Aorta (tissue), 5 donors: ENCODE data around the gene JHY. TPM values are rescaled to one million over a fixed set of nuclear protein-coding genes. Genes with fewer than 3 reads are reported as not detected.
"Not testable (repeated sequence)": the region's sequence is repeated elsewhere in the genome, so short reads cannot be mapped to it uniquely, and the experiment has no call there.

Experiments used
- ATAC-seq: fragments of 200-7000 bp; cut with Tn5 transposase; one replicate; pipeline ENCODE4 v1.9.1; 2022; ENCODE audit warnings: moderate library complexity; ENCODE audit not compliant: low FRiP score
- DNase-seq, 2 donors: peaks; one replicate each; pipeline ENCODE4 v3.0.0-alpha.2; 2020
- H3K27ac ChIP-seq, 2 donors: one replicate each; pipeline ENCODE4 v1.5.1; 2013; ENCODE audit warnings: low read length in 2 of 2, mild to moderate bottlenecking in 2 of 2, moderate library complexity in 2 of 2, control low read depth in 1 of 2, inconsistent platforms in 1 of 2, low read depth in 1 of 2
- H3K27me3 ChIP-seq, 2 donors: one replicate each; pipeline ENCODE4 v1.6.1; 2013; ENCODE audit warnings: control low read depth in 1 of 2, low read length in 1 of 2, mild to moderate bottlenecking in 1 of 2, moderate library complexity in 1 of 2; ENCODE audit not compliant: insufficient read depth in 2 of 2, control insufficient read depth in 1 of 2
- H3K36me3 ChIP-seq, 2 donors: one replicate each; pipeline ENCODE4 v1.6.1; 2013; ENCODE audit warnings: control low read depth in 1 of 2, low read length in 1 of 2, mild to moderate bottlenecking in 1 of 2; ENCODE audit not compliant: insufficient read depth in 2 of 2, control insufficient read depth in 1 of 2
- H3K4me1 ChIP-seq, 2 donors: one replicate each; pipeline ENCODE4 v1.6.1; 2013; ENCODE audit warnings: low read length in 2 of 2, control low read depth in 1 of 2, mild to moderate bottlenecking in 1 of 2, moderate library complexity in 1 of 2; ENCODE audit not compliant: insufficient read depth in 2 of 2, control insufficient read depth in 1 of 2
- H3K4me3 ChIP-seq, 2 donors: one replicate each; pipeline ENCODE4 v1.5.1; 2013; ENCODE audit warnings: low read length in 2 of 2, control low read depth in 1 of 2, mild to moderate bottlenecking in 1 of 2
- H3K9me3 ChIP-seq: one replicate; pipeline ENCODE4 v1.6.1; 2013; ENCODE audit warnings: mild to moderate bottlenecking, low read length; ENCODE audit not compliant: control insufficient read depth
- WGBS, 2 donors: extraction: QIAGEN DNeasy Blood & Tissue Kit; methylation state at CpG; one replicate each; pipeline ENCODE4 v1.1.7; 2013; 5-methylcytosine and 5-hydroxymethylcytosine counted together
- intact Hi-C, 2 donors: fragments of 100-400 bp; cut with DNase I; formaldehyde crosslinking; loops; one replicate each; pipeline versions ENCODE4 v1.14.2 to v1.15.0; 2022
- polyA plus RNA-seq, 2 donors: library from polyadenylated mRNA; stranded (reverse); fragments of 200-250 nt; gene quantifications; one replicate each; pipeline ENCODE4 v1.2.3, GENCODE V29; 2013
- total RNA-seq, 2 donors: library from RNA; stranded (reverse); fragmentation: NEBNext Ultra II Directional; extraction: Animal tissue kit (Norgen Biotek cat#: 25700); gene quantifications; one replicate each; pipeline ENCODE4 v1.2.1, GENCODE V29; 2021
- donor health status: healthy with polysubstance abuse.
- donor health status: Bipolar disorder and iron deficiency.
- donor health status: DM: no; HTN: no; CAD: no.
- donor health status: DM: no; HTN: no; CAD: no.
- donor health status: DM: yes; HTN: yes; CAD: no.

JHY gene
- total and polyA plus RNA-seq, 4 donors = 1.8 to 7.1 (median 4.7) TPM

- intact Hi-C loops = loop anchor here (5.0 to 10.0 kb wide), 3 partner anchors 57 to 267 kb away; no protein-coding TSS in a partner anchor
- no peaks in the 10 kb centered on the region for H3K36me3 ChIP-seq
- H3K9me3 ChIP-seq = no peaks in the 10 kb centered on the region
- H3K4me3 ChIP-seq = no peak overlapping the region
- DNase-seq = no peak
- no peaks in the 10 kb centered on the region for H3K27me3 ChIP-seq
- WGBS, 2 donors = 68 to 70% methylated on average over 12 of the region's 12 CpGs
- H3K4me1 ChIP-seq = no peaks in the 10 kb centered on the region
- no peak for ATAC-seq
- no peak overlapping the region for H3K27ac ChIP-seq
Measured at GRCh38 chr11:122851366-122851966, 31.1 kb upstream of the JHY start.

- Histone ChIP-seq H3K4me1 (no peaks in the 10 kb centered on the region), H3K36me3 (no peaks in the 10 kb centered on the region), H3K27me3 (no peaks in the 10 kb centered on the region), H3K27ac (no peak overlapping the region), H3K9me3 (no peaks in the 10 kb centered on the region), H3K4me3 (no peak overlapping the region)
- DNase-seq (no peak), ATAC-seq (no peak)
- 69 to 71% methylated on average over 10 of the region's 10 CpGs for WGBS, 2 donors
- intact Hi-C loops = loop anchor here (5.0 to 10.0 kb wide), 3 partner anchors 57 to 267 kb away; no protein-coding TSS in a partner anchor
Measured at GRCh38 chr11:122852074-122852795, 30.3 kb upstream of the JHY start.

GRCh38 chr11:122852796-122853160, 29.8 kb upstream of the JHY start:
- Histone ChIP-seq H3K36me3 (no peaks in the 10 kb centered on the region), H3K27ac (no peak overlapping the region), H3K27me3 (no peaks in the 10 kb centered on the region), H3K9me3 (no peaks in the 10 kb centered on the region), H3K4me1 (no peaks in the 10 kb centered on the region), H3K4me3 (no peak overlapping the region)
- intact Hi-C loops = loop anchor here (5.0 to 10.0 kb wide), 3 partner anchors 58 to 268 kb away; no protein-coding TSS in a partner anchor
- DNase-seq = no peak
- ATAC-seq = no peak
- 86 to 89% methylated on average over 5 of the region's 5 CpGs for WGBS, 2 donors

GRCh38 chr11:122853261-122853660, 29.3 kb upstream of the JHY start:
- no peak for ATAC-seq
- no peak overlapping the region for H3K27ac ChIP-seq
- no peaks in the 10 kb centered on the region for H3K4me1 ChIP-seq
- H3K36me3 ChIP-seq = no peaks in the 10 kb centered on the region
- 87 to 92% methylated on average over 11 of the region's 11 CpGs for WGBS, 2 donors
- intact Hi-C loops = loop anchor here (5.0 to 10.0 kb wide), 3 partner anchors 58 to 268 kb away; no protein-coding TSS in a partner anchor
- H3K4me3 ChIP-seq = no peak overlapping the region
- H3K27me3 ChIP-seq = no peaks in the 10 kb centered on the region
- H3K9me3 ChIP-seq = no peaks in the 10 kb centered on the region
- no peak for DNase-seq

- 26 to 30% methylated on average over 3 of the region's 3 CpGs for WGBS, 2 donors
- Histone ChIP-seq H3K9me3 (no peaks in the 10 kb centered on the region), H3K4me1 (no peaks in the 10 kb centered on the region), H3K27me3 (no peaks in the 10 kb centered on the region), H3K27ac (no peak overlapping the region), H3K36me3 (no peaks in the 10 kb centered on the region), H3K4me3 (no peak overlapping the region)
- ATAC-seq = peak; percentile 48
- DNase-seq = no peak
- intact Hi-C loops = loop anchor here (2.0 to 10.0 kb wide), 4 partner anchors 59 to 269 kb away; no protein-coding TSS in a partner anchor
Measured at GRCh38 chr11:122853971-122854446, 28.6 kb upstream of the JHY start.

- Histone ChIP-seq H3K4me1 (no peaks in the 10 kb centered on the region), H3K36me3 (no peaks in the 10 kb centered on the region), H3K27ac (no peak overlapping the region), H3K4me3 (no peak overlapping the region), H3K27me3 (no peaks in the 10 kb centered on the region), H3K9me3 (no peaks in the 10 kb centered on the region)
- DNase-seq (no peak), ATAC-seq (no peak)
- WGBS, 2 donors = 70 to 80% methylated on average over 3 of the region's 3 CpGs
- intact Hi-C loops = loop anchor here (2.0 to 10.0 kb wide), 2 partner anchors 161 to 193 kb away; no protein-coding TSS in a partner anchor
Measured at GRCh38 chr11:122861631-122862030, 20.9 kb upstream of the JHY start.

- intact Hi-C loops = loop anchor here (2.0 to 10.0 kb wide), 2 partner anchors 161 to 193 kb away; no protein-coding TSS in a partner anchor
Measured at GRCh38 chr11:122862091-122862490, 20.5 kb upstream of the JHY start.

GRCh38 chr11:122863154-122863553, 19.4 kb upstream of the JHY start:
- H3K9me3 ChIP-seq, H3K27ac ChIP-seq, H3K4me3 ChIP-seq, H3K4me1 ChIP-seq, ATAC-seq, H3K27me3 ChIP-seq, H3K36me3 ChIP-seq, DNase-seq: not testable (repeated sequence)
- intact Hi-C loops = loop anchor here (2.0 to 10.0 kb wide), 2 partner anchors 160 to 192 kb away; no protein-coding TSS in a partner anchor
- 54 to 86% methylated on average over 1 of the region's 1 CpG for WGBS, 2 donors

More at GRCh38 chr11:122862091-122862490, 20.5 kb upstream of the JHY start:
- H3K4me1 ChIP-seq = no peaks in the 10 kb centered on the region
- ATAC-seq (no peak), DNase-seq (no peak)
- H3K4me3 ChIP-seq = no peak overlapping the region
- WGBS, 2 donors = 85 to 87% methylated on average over 1 of the region's 1 CpG
- no peaks in the 10 kb centered on the region for H3K9me3 ChIP-seq
- no peak overlapping the region for H3K27ac ChIP-seq
- H3K27me3 ChIP-seq = no peaks in the 10 kb centered on the region
- H3K36me3 ChIP-seq = no peaks in the 10 kb centered on the region
